Measurements from ENCODE around the gene PEPD.

GRCh38 chr19:33552928-33553279, 31.3 kb upstream of the PEPD start:
- TF ChIP-seq CTCF (IDR thresholded peaks at IDR 0.05) (no peak), EP300 (IDR thresholded peaks at IDR 0.05) (no peak), POLR2A (IDR thresholded peaks at IDR 0.05) (no peak)

Data from tibial nerve (tissue), 4 donors.